Neural progenitor cell (in vitro differentiated cells): ENCODE data around the gene MT1X. TPM values are rescaled to one million over a fixed set of nuclear protein-coding genes. Genes with fewer than 3 reads are reported as not detected.

Experiments
- DNase-seq: peaks from one replicate; pipeline ENCODE4 v3.0.0-alpha.2; 2016; ENCODE audit warnings: low spot score
- H2AFZ ChIP-seq: fragments of 200-600 bp; sonication (generic); replicated peaks from 2 replicates; pipeline ENCODE4 v1.6.1; 2016; ENCODE audit warnings: antibody characterized with exemption
- H3F3A ChIP-seq: fragments of 200-600 bp; sonication (generic); 2 replicates; pipeline ENCODE4 v1.6.1; 2016; ENCODE audit warnings: antibody characterized with exemption, low read depth
- H3K27ac ChIP-seq: fragments of 200-600 bp; sonication (generic); 2 replicates; pipeline ENCODE4 v1.5.1; 2016; ENCODE audit warnings: mild to moderate bottlenecking
- H3K27me3 ChIP-seq: fragments of 200-600 bp; sonication (generic); 2 replicates; pipeline ENCODE4 v1.6.1; 2016; ENCODE audit warnings: mild to moderate bottlenecking, moderate library complexity
- H3K36me3 ChIP-seq: fragments of 200-600 bp; sonication (generic); 2 replicates; pipeline ENCODE4 v1.5.1; 2016
- H3K4me1 ChIP-seq: fragments of 200-600 bp; sonication (generic); 2 replicates; pipeline ENCODE4 v1.6.1; 2016; ENCODE audit warnings: mixed run types
- H3K4me2 ChIP-seq: fragments of 200-600 bp; sonication (generic); 2 replicates; pipeline ENCODE4 v1.6.1; 2016
- H3K4me3 ChIP-seq: fragments of 200-600 bp; sonication (generic); 2 replicates; pipeline ENCODE4 v1.5.1; 2016
- H3K79me2 ChIP-seq: fragments of 200-600 bp; sonication (generic); 2 replicates; pipeline ENCODE4 v1.6.1; 2016; ENCODE audit warnings: low read depth
- H3K9ac ChIP-seq: fragments of 200-600 bp; sonication (generic); 2 replicates; pipeline ENCODE4 v1.6.1; 2016
- H3K9me3 ChIP-seq: fragments of 200-600 bp; sonication (generic); 2 replicates; pipeline ENCODE4 v1.5.1; 2016; ENCODE audit warnings: low read depth
- H4K20me1 ChIP-seq: fragments of 200-600 bp; sonication (generic); 2 replicates; pipeline ENCODE4 v1.6.1; 2016; ENCODE audit warnings: low read depth
- H3K27ac Mint-ChIP-seq: 3 replicates; pipeline ENCODE4 v1.8.0; 2021; ENCODE audit warnings: mixed read lengths
- H3K27me3 Mint-ChIP-seq: 2 replicates; pipeline ENCODE4 v1.8.0; 2022; ENCODE audit warnings: low read depth, mild to moderate bottlenecking, inconsistent platforms, moderate library complexity, mixed read lengths; ENCODE audit not compliant: insufficient read depth
- H3K36me3 Mint-ChIP-seq: 3 replicates; pipeline ENCODE4 v1.8.0; 2021; ENCODE audit warnings: mixed read lengths
- H3K4me1 Mint-ChIP-seq: 3 replicates; pipeline ENCODE4 v1.8.0; 2021; ENCODE audit warnings: mixed read lengths
- H3K4me3 Mint-ChIP-seq: 3 replicates; pipeline ENCODE4 v1.8.0; 2021; ENCODE audit warnings: mild to moderate bottlenecking, moderate library complexity, mixed read lengths
- H3K9me3 Mint-ChIP-seq: 3 replicates; pipeline ENCODE4 v1.8.0; 2020; ENCODE audit warnings: mixed read lengths
- EZH2 ChIP-seq: fragments of 200-600 bp; sonication (generic); IDR thresholded peaks from 2 replicates; pipeline ENCODE4 v1.6.1; 2017; ENCODE audit warnings: antibody characterized with exemption, mild to moderate bottlenecking, moderate library complexity
- EZH2phosphoT487 ChIP-seq: fragments of 200-600 bp; sonication (generic); IDR thresholded peaks from 2 replicates; pipeline ENCODE4 v1.6.1; 2017; ENCODE audit warnings: antibody characterized with exemption
- total RNA-seq: library from RNA; depleted of rRNA; stranded (reverse); fragments of >200 nt; gene quantifications from 2 replicates; pipeline ENCODE4 v1.2.3, GENCODE V29; 2015; ENCODE audit warnings: low replicate concordance
- TF ChIP-seq, protein P1 (sequence below): fragments of 200-600 bp; sonication (generic); IDR thresholded peaks from 2 replicates; pipeline ENCODE4 v1.5.1; 2017; ENCODE audit warnings: antibody characterized with exemption, mild to moderate bottlenecking

MT1X gene
- total RNA-seq, 1 donor from 2014 or later = not detected

DNA sequence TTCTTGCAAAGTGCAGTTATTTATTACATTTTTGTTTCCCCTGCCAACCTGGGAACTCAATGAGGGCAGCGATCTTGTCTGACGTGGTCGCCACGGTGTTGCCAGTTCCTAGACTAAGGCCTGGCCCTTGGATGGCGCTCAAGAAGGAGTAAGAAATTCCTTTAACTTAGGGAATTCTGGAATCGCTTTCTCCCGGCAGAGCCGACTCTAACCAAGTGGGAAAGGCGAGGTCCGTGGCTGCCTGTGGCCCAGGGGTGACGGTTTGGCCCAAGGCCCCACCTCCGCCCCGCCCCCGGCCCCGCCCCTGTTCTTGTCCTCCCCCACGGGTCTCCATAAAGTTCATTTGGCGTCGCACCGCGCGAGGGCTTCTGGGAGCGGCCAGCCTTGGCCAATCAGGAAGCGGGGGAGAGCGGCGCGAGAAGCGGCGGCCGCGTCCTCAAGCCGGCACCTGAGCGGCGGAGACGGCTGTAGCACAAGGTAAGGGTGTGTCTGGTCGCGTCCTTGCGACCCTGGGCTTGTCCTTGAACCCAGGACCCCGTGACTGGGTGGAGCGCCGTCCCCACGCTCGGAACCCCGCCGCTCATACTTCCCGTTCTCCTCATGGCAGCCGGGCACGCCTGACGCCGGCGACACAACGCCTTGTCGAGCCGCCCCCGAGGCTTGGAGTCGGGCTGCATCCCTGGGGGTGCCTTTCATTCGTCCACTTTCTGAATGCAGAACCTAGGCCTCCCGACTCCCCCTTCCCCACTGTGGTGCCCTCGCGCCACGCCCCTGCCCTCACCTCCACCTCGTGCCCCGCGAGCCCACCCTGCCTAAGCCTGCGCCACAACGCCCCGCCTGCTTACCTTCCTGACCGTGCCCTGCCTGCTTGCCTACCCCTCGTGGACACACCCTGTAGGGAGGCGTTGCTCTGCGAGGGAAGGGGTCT, 47.7 kb downstream of the MT1X start, which contains the start of gene NUP93:
TSS of gene NUP93 (plus strand) at position 395 of the 928 bp plus-strand sequence. CDS start 18,119 bp downstream, outside the sequence.
- peak; percentile 94 for DNase-seq
- no peaks in the 10 kb centered on the region for H3K36me3 Mint-ChIP-seq
- H3K27ac ChIP-seq = no peak within 1 kb of the TSS

DNA sequence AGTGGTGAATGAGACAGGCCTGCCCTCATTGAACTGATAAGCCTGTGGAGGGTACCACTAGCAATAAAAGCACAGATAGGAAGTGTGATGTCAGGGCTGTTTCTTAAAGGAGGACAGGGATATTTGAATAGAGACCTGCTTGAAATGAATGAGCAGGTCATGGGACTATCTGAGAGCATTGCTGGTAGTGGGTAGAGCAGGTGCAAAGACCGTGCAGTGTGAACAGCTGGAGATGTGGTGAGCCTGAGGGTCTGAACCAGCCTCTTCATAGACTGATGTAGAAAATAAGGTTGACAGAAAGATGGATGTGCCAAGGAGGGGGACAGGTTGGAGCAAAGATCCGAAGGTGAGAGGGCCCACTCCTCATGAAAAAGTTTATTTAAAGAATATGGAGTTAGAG, 50.1 kb downstream of the MT1X start:
- no peak for DNase-seq
- no peak for TF ChIP-seq EZH2
- TF ChIP-seq EZH2phosphoT487 = no peak
- TF ChIP-seq, protein P1, sequence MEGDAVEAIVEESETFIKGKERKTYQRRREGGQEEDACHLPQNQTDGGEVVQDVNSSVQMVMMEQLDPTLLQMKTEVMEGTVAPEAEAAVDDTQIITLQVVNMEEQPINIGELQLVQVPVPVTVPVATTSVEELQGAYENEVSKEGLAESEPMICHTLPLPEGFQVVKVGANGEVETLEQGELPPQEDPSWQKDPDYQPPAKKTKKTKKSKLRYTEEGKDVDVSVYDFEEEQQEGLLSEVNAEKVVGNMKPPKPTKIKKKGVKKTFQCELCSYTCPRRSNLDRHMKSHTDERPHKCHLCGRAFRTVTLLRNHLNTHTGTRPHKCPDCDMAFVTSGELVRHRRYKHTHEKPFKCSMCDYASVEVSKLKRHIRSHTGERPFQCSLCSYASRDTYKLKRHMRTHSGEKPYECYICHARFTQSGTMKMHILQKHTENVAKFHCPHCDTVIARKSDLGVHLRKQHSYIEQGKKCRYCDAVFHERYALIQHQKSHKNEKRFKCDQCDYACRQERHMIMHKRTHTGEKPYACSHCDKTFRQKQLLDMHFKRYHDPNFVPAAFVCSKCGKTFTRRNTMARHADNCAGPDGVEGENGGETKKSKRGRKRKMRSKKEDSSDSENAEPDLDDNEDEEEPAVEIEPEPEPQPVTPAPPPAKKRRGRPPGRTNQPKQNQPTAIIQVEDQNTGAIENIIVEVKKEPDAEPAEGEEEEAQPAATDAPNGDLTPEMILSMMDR = no peak
- H3K9ac ChIP-seq = no peak overlapping the region
- peaks cover 77% of the 10 kb centered on the region for H3K79me2 ChIP-seq
- Mint-ChIP-seq H3K36me3 (no peaks in the 10 kb centered on the region), H3K4me3 (no peak overlapping the region), H3K4me1 (peaks cover 17% of the 10 kb centered on the region), H3K27me3 (peaks cover 2% of the 10 kb centered on the region), H3K27ac (no peak overlapping the region), H3K9me3 (no peaks in the 10 kb centered on the region)
- peaks cover 6% of the 10 kb centered on the region for H3F3A ChIP-seq
- H3K27me3 ChIP-seq = no peaks in the 10 kb centered on the region
- no peak overlapping the region for H3K4me2 ChIP-seq
- H3K4me1 ChIP-seq = peaks cover 5% of the 10 kb centered on the region
- no peaks in the 10 kb centered on the region for H3K9me3 ChIP-seq
- no peak overlapping the region for H2AFZ ChIP-seq
- no peak overlapping the region for H3K27ac ChIP-seq
- no peaks in the 10 kb centered on the region for H3K36me3 ChIP-seq
- H3K4me3 ChIP-seq = no peak overlapping the region
- H4K20me1 ChIP-seq = peaks cover 35% of the 10 kb centered on the region

More for the DNA sequence above, 47.7 kb downstream of the MT1X start, which contains the start of gene NUP93:
- no peaks in the 10 kb centered on the region for H3K36me3 ChIP-seq
- H3K4me3 ChIP-seq = peak within 1 kb of the TSS; percentile 83
- peak within 1 kb of the TSS; percentile 96 for H2AFZ ChIP-seq
- H3K4me2 ChIP-seq = peak within 1 kb of the TSS; percentile 99
- no peaks in the 10 kb centered on the region for H3K9me3 Mint-ChIP-seq
- peaks cover 6% of the 10 kb centered on the region for H3F3A ChIP-seq
- H3K4me1 ChIP-seq = peaks cover 5% of the 10 kb centered on the region
- TF ChIP-seq EZH2phosphoT487 (no peak), EZH2 (no peak)
- TF ChIP-seq, protein P1 = no peak
- H3K79me2 ChIP-seq = peaks cover 54% of the 10 kb centered on the region
- H3K27ac Mint-ChIP-seq = peak within 1 kb of the TSS; percentile 94
- H3K4me3 Mint-ChIP-seq = peak within 1 kb of the TSS; percentile 86
- H3K27me3 Mint-ChIP-seq = peaks cover 2% of the 10 kb centered on the region
- peak within 1 kb of the TSS; percentile 72 for H3K9ac ChIP-seq
- H3K9me3 ChIP-seq = no peaks in the 10 kb centered on the region
- peaks cover 35% of the 10 kb centered on the region for H4K20me1 ChIP-seq
- no peaks in the 10 kb centered on the region for H3K27me3 ChIP-seq
- peaks cover 17% of the 10 kb centered on the region for H3K4me1 Mint-ChIP-seq

DNA sequence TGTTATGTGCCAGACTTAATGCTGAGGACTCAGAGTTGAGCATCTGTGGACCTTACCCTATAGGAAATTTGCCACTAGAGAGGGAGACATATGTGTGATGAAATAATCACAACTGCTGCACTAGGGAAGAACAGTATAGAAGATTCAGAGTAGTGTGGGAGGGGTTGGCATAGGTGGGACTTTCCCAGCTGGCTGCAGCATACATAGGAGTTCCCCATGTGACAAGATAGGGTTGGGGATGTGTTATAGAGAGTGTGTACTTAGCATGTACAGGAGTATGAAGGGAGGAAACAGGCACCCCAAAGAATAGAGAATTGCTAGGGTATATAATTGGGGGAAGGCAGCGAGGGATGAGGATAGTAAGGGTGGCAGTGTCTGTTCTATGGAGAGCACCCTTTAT, 50.6 kb downstream of the MT1X start:
- Histone ChIP-seq H3K27ac (no peak overlapping the region), H3K79me2 (peaks cover 82% of the 10 kb centered on the region), H3K27me3 (no peaks in the 10 kb centered on the region), H3K4me1 (peaks cover 5% of the 10 kb centered on the region), H3K9ac (no peak overlapping the region), H2AFZ (no peak overlapping the region), H3F3A (peaks cover 6% of the 10 kb centered on the region), H3K36me3 (no peaks in the 10 kb centered on the region), H3K4me2 (no peak overlapping the region), H3K4me3 (no peak overlapping the region), H3K9me3 (no peaks in the 10 kb centered on the region), H4K20me1 (peaks cover 35% of the 10 kb centered on the region)
- Mint-ChIP-seq H3K27ac (no peak overlapping the region), H3K4me3 (no peak overlapping the region), H3K9me3 (no peaks in the 10 kb centered on the region), H3K4me1 (peaks cover 17% of the 10 kb centered on the region), H3K36me3 (peaks cover 3% of the 10 kb centered on the region), H3K27me3 (peaks cover 2% of the 10 kb centered on the region)
- DNase-seq = no peak
- TF ChIP-seq, protein P1 = no peak
- TF ChIP-seq EZH2 = no peak
- no peak for TF ChIP-seq EZH2phosphoT487

Other genes starting within 250 kb of the MT1X start
- gene NUDT21, start 231.1 kb upstream of the MT1X start, total RNA-seq = 165 and 256 TPM in 2 replicates
- gene OGFOD1, start 230.9 kb upstream of the MT1X start, total RNA-seq = 65.8 and 73.4 TPM in 2 replicates
- gene BBS2, start 162.4 kb upstream of the MT1X start, total RNA-seq = 47.8 and 64.5 TPM in 2 replicates
- gene MT4, start 117.4 kb upstream of the MT1X start, total RNA-seq = not detected in 2 replicates
- not detected in 2 replicates for gene MT3, start 92.9 kb upstream of the MT1X start, total RNA-seq
- 1.3 TPM in 1 of 2 replicates, not detected in the other for gene MT2A, start 73.9 kb upstream of the MT1X start, total RNA-seq
- 1.9 and 2.4 TPM in 2 replicates for gene MT1E, start 56.7 kb upstream of the MT1X start, total RNA-seq
- not detected in 2 replicates for gene MT1M, start 49.8 kb upstream of the MT1X start, total RNA-seq
- not detected in 2 replicates for gene MT1A, start 43.8 kb upstream of the MT1X start, total RNA-seq
- gene MT1B, start 30.6 kb upstream of the MT1X start, total RNA-seq = not detected in 2 replicates
- 1.1 TPM in 1 of 2 replicates, not detected in the other for gene MT1F, start 24.5 kb upstream of the MT1X start, total RNA-seq
- 2.6 TPM in 1 of 2 replicates, not detected in the other for gene MT1G, start 14.4 kb upstream of the MT1X start, total RNA-seq
- not detected in 2 replicates for gene MT1H, start 12.7 kb upstream of the MT1X start, total RNA-seq
- gene NUP93, start 47.7 kb downstream of the MT1X start, total RNA-seq = 116 and 128 TPM in 2 replicates
- gene SLC12A3, start 182.7 kb downstream of the MT1X start, total RNA-seq = not detected in 2 replicates
- gene HERPUD1, start 249.7 kb downstream of the MT1X start, total RNA-seq = 16.1 and 18.1 TPM in 2 replicates